ENCODE data around the gene FOXP3.

DNA sequence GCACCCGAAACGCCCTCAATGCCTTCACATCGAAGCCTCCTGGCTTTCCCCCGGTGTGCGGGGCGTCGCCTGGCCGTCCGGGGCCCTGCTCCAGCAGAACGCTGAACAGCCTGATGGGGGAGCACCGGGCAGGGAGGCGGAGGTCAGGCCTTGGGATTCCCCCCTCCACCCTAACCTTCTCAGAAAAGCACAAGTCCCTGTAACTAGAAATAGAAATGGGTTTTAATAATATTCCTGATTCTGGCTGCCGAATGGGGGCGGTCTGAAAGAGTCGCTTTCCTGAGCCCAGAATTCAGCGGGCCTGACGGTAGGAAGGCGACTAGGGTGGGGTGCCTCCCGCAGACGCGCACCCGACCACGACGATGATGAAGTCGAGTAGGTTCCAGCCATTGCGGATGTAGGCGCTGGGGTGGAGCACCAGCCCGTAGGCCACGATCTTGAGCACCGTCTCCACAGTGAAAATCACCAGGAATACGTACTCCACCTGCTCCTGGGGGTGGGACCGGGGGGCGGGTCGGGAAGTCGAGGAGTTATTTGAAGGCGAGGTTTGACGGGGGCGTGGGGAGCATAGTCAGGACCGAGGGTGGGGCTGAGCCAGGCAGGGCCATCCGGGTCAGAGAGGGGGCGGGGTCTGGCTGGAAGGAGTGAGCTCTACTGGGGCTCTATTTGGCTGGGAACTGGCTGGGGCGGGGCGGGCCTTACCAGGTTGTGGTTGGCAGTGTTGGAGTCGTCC lies 33.8 kb downstream of the FOXP3 start:
- TF ChIP-seq, protein P1, sequence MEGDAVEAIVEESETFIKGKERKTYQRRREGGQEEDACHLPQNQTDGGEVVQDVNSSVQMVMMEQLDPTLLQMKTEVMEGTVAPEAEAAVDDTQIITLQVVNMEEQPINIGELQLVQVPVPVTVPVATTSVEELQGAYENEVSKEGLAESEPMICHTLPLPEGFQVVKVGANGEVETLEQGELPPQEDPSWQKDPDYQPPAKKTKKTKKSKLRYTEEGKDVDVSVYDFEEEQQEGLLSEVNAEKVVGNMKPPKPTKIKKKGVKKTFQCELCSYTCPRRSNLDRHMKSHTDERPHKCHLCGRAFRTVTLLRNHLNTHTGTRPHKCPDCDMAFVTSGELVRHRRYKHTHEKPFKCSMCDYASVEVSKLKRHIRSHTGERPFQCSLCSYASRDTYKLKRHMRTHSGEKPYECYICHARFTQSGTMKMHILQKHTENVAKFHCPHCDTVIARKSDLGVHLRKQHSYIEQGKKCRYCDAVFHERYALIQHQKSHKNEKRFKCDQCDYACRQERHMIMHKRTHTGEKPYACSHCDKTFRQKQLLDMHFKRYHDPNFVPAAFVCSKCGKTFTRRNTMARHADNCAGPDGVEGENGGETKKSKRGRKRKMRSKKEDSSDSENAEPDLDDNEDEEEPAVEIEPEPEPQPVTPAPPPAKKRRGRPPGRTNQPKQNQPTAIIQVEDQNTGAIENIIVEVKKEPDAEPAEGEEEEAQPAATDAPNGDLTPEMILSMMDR (IDR thresholded peaks at IDR 0.05), result no peak
- TF ChIP-seq POLR2AphosphoS5 (IDR thresholded peaks at IDR 0.05), result no peak
